Activated T-helper 1 cell treated with anti-CD3 and anti-CD28 coated beads, Interleukin-12 subunit alpha, Interleukin-12 subunit beta, Interleukin-2, Interleukin-4 antibody, amounts not matched to agents 30 ng/mL and 10 ng/mL and 1 ng/mL, durations not matched to agents 14 hours and 24 hours and 36 hours (primary cell): ENCODE results near the gene ELOVL1. TPM values are rescaled to one million over a fixed set of nuclear protein-coding genes. Genes with fewer than 3 reads are reported as not detected.

Experiments
- DNase-seq: peaks from one replicate; pipeline ENCODE4 v3.0.0; 2021; ENCODE audit warnings: low spot score
- H3K27ac Mint-ChIP-seq: one replicate; pipeline ENCODE4 v1.8.0; 2021; ENCODE audit warnings: mild to moderate bottlenecking, mixed read lengths
- H3K27me3 Mint-ChIP-seq: one replicate; pipeline ENCODE4 v1.8.0; 2022; ENCODE audit warnings: mild to moderate bottlenecking, moderate library complexity, mixed read lengths; ENCODE audit not compliant: insufficient read depth
- H3K36me3 Mint-ChIP-seq: one replicate; pipeline ENCODE4 v1.8.0; 2021; ENCODE audit warnings: low read depth, mixed read lengths
- H3K4me1 Mint-ChIP-seq: one replicate; pipeline ENCODE4 v1.8.0; 2021; ENCODE audit warnings: low read depth, mixed read lengths
- H3K4me3 Mint-ChIP-seq: one replicate; pipeline ENCODE4 v1.8.0; 2021; ENCODE audit warnings: mild to moderate bottlenecking, moderate library complexity, mixed read lengths
- H3K9me3 Mint-ChIP-seq: one replicate; pipeline ENCODE4 v1.8.0; 2021; ENCODE audit warnings: mixed read lengths
- intact Hi-C: fragments of 100-400 bp; cut with micrococcal nuclease; formaldehyde crosslinking; loops from one replicate; pipeline ENCODE4 v1.15.1; 2024
- total RNA-seq: library from RNA; stranded (reverse); gene quantifications from 2 replicates; pipeline ENCODE4 v1.2.3, GENCODE V29; 2022

Gene ELOVL1
- total RNA-seq, 1 donor from 2014 or later = 85.7 TPM

DNA sequence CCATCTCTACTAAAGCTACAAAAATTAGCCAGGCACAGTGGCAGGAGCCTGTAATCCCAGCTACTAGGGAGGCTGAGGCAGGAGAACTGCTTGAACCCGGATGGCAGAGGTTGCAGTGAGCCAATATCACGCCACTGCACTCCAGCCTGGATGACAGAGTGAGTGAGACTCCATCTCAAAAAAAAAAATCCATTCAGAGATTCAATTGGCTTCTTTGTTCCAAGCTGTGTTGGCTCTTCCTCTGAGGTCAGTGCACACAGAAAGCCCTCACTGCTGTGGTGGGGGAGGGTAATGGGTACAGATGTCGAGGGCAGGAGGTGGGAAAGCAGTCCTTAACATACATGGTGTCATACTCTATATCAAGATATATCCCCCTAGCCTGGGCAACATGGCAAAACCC, 52.3 kb downstream of the ELOVL1 start:
- Mint-ChIP-seq H3K27me3 (peaks cover 2% of the 10 kb centered on the region), H3K27ac (no peak overlapping the region), H3K4me3 (no peak overlapping the region), H3K36me3 (no peaks in the 10 kb centered on the region), H3K9me3 (no peaks in the 10 kb centered on the region), H3K4me1 (peaks cover 7% of the 10 kb centered on the region)
- intact Hi-C loops = no loop called here
- no peak for DNase-seq

GRCh38 chr1:43314233-43314632, 53.6 kb downstream of the ELOVL1 start:
- intact Hi-C loops = no loop called here
- Mint-ChIP-seq H3K4me1 (peaks cover 7% of the 10 kb centered on the region), H3K27ac (no peak overlapping the region), H3K4me3 (no peak overlapping the region), H3K27me3 (peaks cover 3% of the 10 kb centered on the region), H3K36me3 (no peaks in the 10 kb centered on the region), H3K9me3 (no peaks in the 10 kb centered on the region)
- no peak for DNase-seq

GRCh38 chr1:43313771-43314170, 54.0 kb downstream of the ELOVL1 start:
- Mint-ChIP-seq H3K27me3 (peaks cover 3% of the 10 kb centered on the region), H3K4me3 (no peak overlapping the region), H3K9me3 (no peaks in the 10 kb centered on the region), H3K36me3 (no peaks in the 10 kb centered on the region), H3K4me1 (peaks cover 7% of the 10 kb centered on the region), H3K27ac (no peak overlapping the region)
- DNase-seq = no peak
- intact Hi-C loops = no loop called here

Other genes with a start within 250 kb of the ELOVL1 start
- 126 and 132 TPM in 2 replicates for gene EBNA1BP2, start 195.7 kb downstream of the ELOVL1 start, total RNA-seq
- not detected in 2 replicates for gene CFAP57, start 195.7 kb downstream of the ELOVL1 start, total RNA-seq
- not detected in 2 replicates for gene TMEM125, start 98.0 kb downstream of the ELOVL1 start, total RNA-seq
- gene C1orf210, start 82.4 kb downstream of the ELOVL1 start, total RNA-seq = not detected in 2 replicates
- 0.36 and 0.64 TPM in 2 replicates for gene TIE1, start 67.0 kb downstream of the ELOVL1 start, total RNA-seq
- gene MPL, start 30.2 kb downstream of the ELOVL1 start, total RNA-seq = not detected in 2 replicates
- 82.9 and 91.8 TPM in 2 replicates for gene CDC20, start 9.0 kb downstream of the ELOVL1 start, total RNA-seq
- gene MED8, start 21.8 kb upstream of the ELOVL1 start, total RNA-seq = 43.0 and 48.5 TPM in 2 replicates
- gene SZT2, start 21.9 kb upstream of the ELOVL1 start, total RNA-seq = 59.2 and 64.5 TPM in 2 replicates
- gene HYI, start 85.9 kb upstream of the ELOVL1 start, total RNA-seq = 14.3 and 16.5 TPM in 2 replicates
- 0.69 and 0.93 TPM in 2 replicates for gene PTPRF, start 162.9 kb upstream of the ELOVL1 start, total RNA-seq